Measurements from ENCODE around the gene LDLRAD3.

The LDLRAD3 gene

GRCh38 chr11:35928688-35929395, 15.0 kb upstream of the LDLRAD3 start:
- no peak for DNase-seq

GRCh38 chr11:35930466-35930865, 13.4 kb upstream of the LDLRAD3 start:
- no peak for DNase-seq

- DNase-seq: no peak
Observed at GRCh38 chr11:35932121-35932520, 11.7 kb upstream of the LDLRAD3 start.

GRCh38 chr11:35932681-35933319, 11.1 kb upstream of the LDLRAD3 start:
- DNase-seq: peak; percentile 55

GRCh38 chr11:35933320-35933871, 10.5 kb upstream of the LDLRAD3 start:
- DNase-seq: no peak

GRCh38 chr11:35934271-35934670, 9.6 kb upstream of the LDLRAD3 start:
- DNase-seq: no peak

- no peak for DNase-seq
Observed at GRCh38 chr11:35934981-35935380, 8.9 kb upstream of the LDLRAD3 start.

- DNase-seq: no peak
Observed at GRCh38 chr11:35935390-35935789, 8.5 kb upstream of the LDLRAD3 start.

GRCh38 chr11:35937111-35937510, 6.8 kb upstream of the LDLRAD3 start:
- no peak for DNase-seq

- no peak for DNase-seq
Observed at GRCh38 chr11:35937700-35938099, 6.2 kb upstream of the LDLRAD3 start.

- DNase-seq: no peak
Observed at GRCh38 chr11:35938231-35938630, 5.6 kb upstream of the LDLRAD3 start.

- no peak for DNase-seq
Observed at GRCh38 chr11:35943309-35943708, 553 bp upstream of the LDLRAD3 start.

GRCh38 chr11:35944503-35945136, 758 bp downstream of the LDLRAD3 start:
- DNase-seq: no peak

- no peak for DNase-seq
Observed at GRCh38 chr11:35945137-35945518, 1.3 kb downstream of the LDLRAD3 start.

- DNase-seq: no peak
Observed at GRCh38 chr11:35946766-35947165, 2.9 kb downstream of the LDLRAD3 start.

- DNase-seq: no peak
Observed at GRCh38 chr11:35947437-35947836, 3.6 kb downstream of the LDLRAD3 start.

GRCh38 chr11:35949242-35949641, 5.4 kb downstream of the LDLRAD3 start:
- DNase-seq: no peak

- no peak for DNase-seq
Observed at GRCh38 chr11:35950082-35950481, 6.2 kb downstream of the LDLRAD3 start.

GRCh38 chr11:35951680-35952079, 7.8 kb downstream of the LDLRAD3 start:
- DNase-seq: no peak

- no peak for DNase-seq
Observed at GRCh38 chr11:35953081-35953760, 9.4 kb downstream of the LDLRAD3 start.

- no peak for DNase-seq
Observed at GRCh38 chr11:35954205-35954604, 10.3 kb downstream of the LDLRAD3 start.

GRCh38 chr11:35955636-35956035, 11.8 kb downstream of the LDLRAD3 start:
- no peak for DNase-seq

GRCh38 chr11:35962369-35963138, 18.7 kb downstream of the LDLRAD3 start:
- no peak for DNase-seq

Data from HCEC 1CT (cell line).